ENCODE results near the gene HS6ST3.
"Not testable (repeated sequence)": the region's sequence is repeated elsewhere in the genome, so short reads cannot be mapped to it uniquely, and the experiment has no call there.

HS6ST3 gene

DNA sequence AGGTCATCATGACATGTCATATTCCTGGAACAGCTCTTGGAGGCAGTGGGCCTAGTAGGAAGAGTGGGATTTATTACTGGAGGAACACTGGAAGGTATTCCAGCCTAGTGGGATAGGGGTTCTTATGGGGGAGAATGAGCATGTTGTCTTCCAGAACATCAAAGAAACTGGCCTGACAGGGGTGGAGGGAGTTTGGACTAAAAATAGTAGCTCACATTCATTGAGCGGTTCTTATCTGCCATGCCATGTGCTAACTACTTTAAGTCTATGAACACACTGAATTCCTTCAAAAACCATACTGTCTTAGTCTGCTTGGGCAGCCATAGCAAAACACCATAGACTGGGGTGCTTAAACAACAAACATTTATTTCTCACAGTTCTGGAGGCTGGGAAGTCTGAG, 413.6 kb downstream of the HS6ST3 start:
- DNase-seq (ENCODE audit: extremely low spot score) = no peak
- ChIA-PET CTCF (no interaction called here), POLR2A (no interaction called here)
- TF ChIP-seq, protein P1, sequence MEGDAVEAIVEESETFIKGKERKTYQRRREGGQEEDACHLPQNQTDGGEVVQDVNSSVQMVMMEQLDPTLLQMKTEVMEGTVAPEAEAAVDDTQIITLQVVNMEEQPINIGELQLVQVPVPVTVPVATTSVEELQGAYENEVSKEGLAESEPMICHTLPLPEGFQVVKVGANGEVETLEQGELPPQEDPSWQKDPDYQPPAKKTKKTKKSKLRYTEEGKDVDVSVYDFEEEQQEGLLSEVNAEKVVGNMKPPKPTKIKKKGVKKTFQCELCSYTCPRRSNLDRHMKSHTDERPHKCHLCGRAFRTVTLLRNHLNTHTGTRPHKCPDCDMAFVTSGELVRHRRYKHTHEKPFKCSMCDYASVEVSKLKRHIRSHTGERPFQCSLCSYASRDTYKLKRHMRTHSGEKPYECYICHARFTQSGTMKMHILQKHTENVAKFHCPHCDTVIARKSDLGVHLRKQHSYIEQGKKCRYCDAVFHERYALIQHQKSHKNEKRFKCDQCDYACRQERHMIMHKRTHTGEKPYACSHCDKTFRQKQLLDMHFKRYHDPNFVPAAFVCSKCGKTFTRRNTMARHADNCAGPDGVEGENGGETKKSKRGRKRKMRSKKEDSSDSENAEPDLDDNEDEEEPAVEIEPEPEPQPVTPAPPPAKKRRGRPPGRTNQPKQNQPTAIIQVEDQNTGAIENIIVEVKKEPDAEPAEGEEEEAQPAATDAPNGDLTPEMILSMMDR (IDR thresholded peaks at IDR 0.05; ENCODE audit: control extremely low read depth, extremely low read depth, low read depth, missing control alignments) = no peak

DNA sequence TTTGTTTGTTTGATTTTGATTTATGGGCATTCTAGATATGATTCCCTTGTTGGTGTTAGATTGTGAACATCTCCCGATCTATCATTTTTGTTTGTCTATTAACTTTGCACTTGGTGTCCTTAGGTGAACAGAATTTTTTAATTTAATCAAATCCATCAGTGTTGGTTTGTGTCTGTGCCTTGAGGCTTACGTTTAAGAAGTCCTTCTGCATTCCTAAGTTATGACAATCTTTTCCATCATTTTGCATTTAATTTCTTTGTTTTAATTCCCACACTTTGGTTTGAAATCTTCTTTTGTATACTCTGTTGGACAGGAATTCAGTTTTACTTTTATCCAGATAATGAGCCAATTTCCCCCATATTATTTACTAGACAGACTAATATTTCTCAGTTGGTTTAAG, 421.7 kb downstream of the HS6ST3 start:
- TF ChIP-seq, protein P1 (IDR thresholded peaks at IDR 0.05; ENCODE audit: control extremely low read depth, extremely low read depth, low read depth, missing control alignments) = no peak
- POLR2A ChIA-PET = no interaction called here
- CTCF ChIA-PET = no interaction called here
- no peak for DNase-seq (ENCODE audit: extremely low spot score)

DNA sequence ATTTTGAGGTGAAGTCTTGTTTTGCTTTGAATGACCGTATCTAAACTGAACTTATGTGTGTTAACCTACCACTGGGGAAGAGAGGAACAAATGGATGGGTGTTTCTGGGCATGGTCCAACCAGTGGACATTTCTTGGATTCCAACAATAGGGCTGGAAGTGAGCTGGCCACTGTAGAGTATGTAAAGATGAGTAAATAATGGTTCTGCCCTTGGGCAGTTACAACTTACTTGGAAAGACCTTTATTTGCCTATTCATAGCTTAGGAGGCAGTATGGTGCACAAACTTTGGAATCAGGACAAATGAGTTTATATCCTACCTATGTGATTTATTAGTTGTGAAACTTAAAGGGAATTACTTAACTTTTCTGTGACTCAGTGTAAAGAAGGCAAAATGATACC, 429.5 kb downstream of the HS6ST3 start:
- ChIA-PET POLR2A (no interaction called here), CTCF (no interaction called here)
- DNase-seq (ENCODE audit: extremely low spot score) = no peak
- TF ChIP-seq, protein P1 (IDR thresholded peaks at IDR 0.05; ENCODE audit: control extremely low read depth, extremely low read depth, low read depth, missing control alignments) = no peak

DNA sequence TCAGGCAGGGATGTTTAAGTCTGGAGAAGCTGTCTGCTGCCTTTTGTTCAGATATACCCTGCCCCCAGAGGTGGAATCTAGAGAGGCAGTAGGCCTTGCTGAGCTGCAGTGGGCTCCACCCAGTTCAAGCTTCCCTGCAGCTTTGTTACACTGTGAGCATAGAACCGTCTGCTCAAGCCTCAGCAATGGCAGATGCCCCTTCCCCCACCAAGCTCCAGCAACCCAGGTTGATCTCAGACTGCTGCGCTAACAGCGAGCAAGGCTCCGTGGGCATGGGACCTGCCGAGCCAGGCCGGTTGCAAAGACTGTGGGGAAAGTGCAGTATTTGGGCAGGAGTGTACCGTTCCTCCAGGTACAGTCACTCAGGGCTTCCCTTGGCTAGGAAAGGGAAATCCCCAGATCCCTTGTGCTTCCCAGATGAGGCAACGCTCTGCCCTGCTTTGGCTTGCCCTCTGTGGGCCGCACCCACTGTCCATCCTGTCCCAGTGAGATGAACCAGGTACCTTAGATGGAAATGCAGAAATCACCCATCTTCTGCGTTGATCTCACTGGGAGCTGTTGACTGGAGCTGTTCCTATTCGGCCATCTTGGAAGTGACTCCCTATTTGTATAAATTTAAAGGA, 434.6 kb downstream of the HS6ST3 start:
- CTCF ChIA-PET = interaction anchor here (0.8 kb wide), 1 partner anchor 10 kb away, joined by 4 read pairs; no protein-coding TSS in a partner anchor
- DNase-seq (ENCODE audit: extremely low spot score); POLR2A ChIA-PET: not testable (repeated sequence)

DNA sequence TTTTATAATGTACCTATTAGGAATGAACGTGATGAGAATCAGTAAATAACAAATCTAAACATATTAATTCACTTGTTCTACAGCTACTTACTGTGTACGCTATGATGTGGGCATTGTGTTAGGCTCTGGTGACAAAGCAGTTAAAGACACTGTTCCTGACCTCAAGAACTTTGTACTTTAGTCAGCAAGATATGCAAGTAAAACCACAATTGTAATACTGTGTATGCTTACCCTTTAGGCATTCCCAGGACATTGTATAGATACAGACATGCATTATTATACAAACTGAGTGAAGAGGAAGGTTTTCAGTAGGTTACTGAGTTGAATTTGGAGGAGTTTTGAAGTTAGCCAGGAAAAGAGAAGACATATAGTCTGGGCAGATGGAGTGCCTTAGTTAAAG, 435.8 kb downstream of the HS6ST3 start:
- POLR2A ChIA-PET = no interaction called here
- CTCF ChIA-PET = no interaction called here
- no peak for DNase-seq (ENCODE audit: extremely low spot score)
- TF ChIP-seq, protein P1 (IDR thresholded peaks at IDR 0.05; ENCODE audit: control extremely low read depth, extremely low read depth, low read depth, missing control alignments) = no peak

DNA sequence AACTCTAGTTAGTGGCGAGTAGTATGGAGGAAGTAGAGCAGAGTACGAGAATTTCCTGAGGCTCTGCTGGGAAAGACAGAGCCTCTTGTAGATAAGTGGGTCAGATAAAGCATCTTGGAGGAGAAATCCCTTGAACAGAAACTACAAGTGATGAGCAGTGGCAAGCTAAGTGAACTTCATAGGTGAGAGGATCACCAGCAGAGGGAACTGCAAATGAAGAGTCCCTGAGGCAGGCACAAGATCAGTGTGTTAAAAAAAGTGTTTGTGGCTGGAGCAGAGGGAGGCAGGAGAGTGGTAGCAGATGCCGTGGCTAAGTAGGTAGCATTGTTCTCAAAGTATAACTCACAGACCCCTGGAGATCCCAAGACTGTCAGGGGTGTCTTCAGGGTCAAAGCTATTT, 437.6 kb downstream of the HS6ST3 start:
- ChIA-PET POLR2A (no interaction called here), CTCF (interaction anchor here (1.1 kb wide), 1 partner anchor 11 kb away, joined by 3 read pairs; no protein-coding TSS in a partner anchor)
- TF ChIP-seq, protein P1 (IDR thresholded peaks at IDR 0.05; ENCODE audit: control extremely low read depth, extremely low read depth, low read depth, missing control alignments) = no peak
- no peak for DNase-seq (ENCODE audit: extremely low spot score)

DNA sequence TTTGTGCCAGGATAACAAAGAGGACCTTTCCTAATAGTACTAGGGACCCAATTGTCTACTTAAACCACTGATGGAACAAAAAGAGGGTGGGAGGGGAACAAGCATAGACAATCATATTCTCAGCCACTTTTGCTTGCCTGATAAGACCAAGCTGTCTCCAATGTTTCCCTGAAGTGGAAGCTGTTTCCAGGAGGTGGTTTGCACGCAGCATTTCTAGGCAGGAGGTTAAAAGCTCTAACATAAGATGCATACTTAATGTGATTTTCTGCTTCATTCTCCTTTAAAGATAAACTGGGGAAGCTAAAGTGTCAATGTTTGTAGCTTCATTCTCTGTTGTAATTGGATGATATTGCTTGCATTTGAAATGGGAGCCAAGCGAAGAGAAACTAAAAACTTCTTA, 442.9 kb downstream of the HS6ST3 start:
- CTCF ChIA-PET = interaction anchor here (1.2 kb wide), 1 partner anchor 9 kb away, joined by 3 read pairs; no protein-coding TSS in a partner anchor
- POLR2A ChIA-PET = no interaction called here
- TF ChIP-seq, protein P1 (IDR thresholded peaks at IDR 0.05; ENCODE audit: control extremely low read depth, extremely low read depth, low read depth, missing control alignments) = no peak
- no peak for DNase-seq (ENCODE audit: extremely low spot score)

Measured in GM10248 (cell line).